OCI-LY1 (cell line): ENCODE data around the gene MRPL51.

ENCODE experiments used
- H2AFZ ChIP-seq: fragments of 200-600 bp; sonication (generic), shearing (Covaris generic); 2 replicates; pipeline ENCODE4 v1.6.0; 2014; ENCODE audit warnings: antibody characterized with exemption, mild to moderate bottlenecking, low read length
- H3F3A ChIP-seq: fragments of 200-600 bp; sonication (generic), shearing (Covaris generic); 2 replicates; pipeline ENCODE4 v1.6.0; 2014; ENCODE audit warnings: mild to moderate bottlenecking, antibody characterized with exemption, low read length, moderate library complexity; ENCODE audit not compliant: insufficient read depth
- H3K27ac ChIP-seq: fragments of 200-600 bp; sonication (generic); 2 replicates; pipeline ENCODE4 v1.5.1; 2014; ENCODE audit warnings: low read length, mixed run types, mild to moderate bottlenecking, low read depth; ENCODE audit not compliant: poor library complexity, severe bottlenecking
- H3K27me3 ChIP-seq: fragments of 200-600 bp; sonication (generic); 2 replicates; pipeline ENCODE4 v1.6.0; 2014; ENCODE audit warnings: antibody characterized with exemption, mild to moderate bottlenecking, low read length, moderate library complexity; ENCODE audit not compliant: insufficient read depth
- H3K36me3 ChIP-seq: fragments of 200-600 bp; sonication (generic); 2 replicates; pipeline ENCODE4 v1.6.1; 2014; ENCODE audit warnings: mild to moderate bottlenecking, antibody characterized with exemption, low read length, moderate library complexity, mixed read lengths; ENCODE audit not compliant: insufficient read depth
- H3K4me1 ChIP-seq: fragments of 200-600 bp; sonication (generic); 2 replicates; pipeline ENCODE4 v1.5.1; 2014; ENCODE audit warnings: mild to moderate bottlenecking, low read length, moderate library complexity; ENCODE audit not compliant: insufficient read depth, severe bottlenecking
- H3K4me2 ChIP-seq: fragments of 200-600 bp; sonication (generic), shearing (Covaris generic); 2 replicates; pipeline ENCODE4 v1.6.1; 2014; ENCODE audit warnings: low read length
- H3K4me3 ChIP-seq: fragments of 200-600 bp; sonication (generic); 2 replicates; pipeline ENCODE4 v1.5.1; 2014; ENCODE audit warnings: low read length, low read depth, mild to moderate bottlenecking, mixed read lengths; ENCODE audit not compliant: poor library complexity, severe bottlenecking
- H3K79me2 ChIP-seq: fragments of 200-600 bp; shearing (Covaris generic); 2 replicates; pipeline ENCODE4 v1.6.1; 2016; ENCODE audit warnings: mixed run types, low read length, mixed read lengths; ENCODE audit not compliant: insufficient read depth
- H3K9ac ChIP-seq: fragments of 200-600 bp; sonication (generic), shearing (Covaris generic); 2 replicates; pipeline ENCODE4 v1.6.1; 2014; ENCODE audit warnings: mild to moderate bottlenecking, low read length, mixed read lengths
- H3K9me2 ChIP-seq: fragments of 200-600 bp; sonication (generic), shearing (Covaris generic); 2 replicates; pipeline ENCODE4 v1.6.1; 2014; ENCODE audit warnings: low read depth, mild to moderate bottlenecking, low read length, mixed read lengths
- H3K9me3 ChIP-seq: fragments of 200-600 bp; shearing (Covaris generic); 2 replicates; pipeline ENCODE4 v1.6.1; 2014; ENCODE audit warnings: low read length, mixed read lengths
- H4K20me1 ChIP-seq: fragments of 200-600 bp; sonication (generic), shearing (Covaris generic); 2 replicates; pipeline ENCODE4 v1.6.0; 2016; ENCODE audit warnings: mild to moderate bottlenecking, low read length; ENCODE audit not compliant: insufficient read depth
- EZH2 ChIP-seq: fragments of 200-600 bp; sonication (generic), shearing (Covaris generic); IDR thresholded peaks from 2 replicates; pipeline ENCODE4 v1.8.0; 2017; ENCODE audit warnings: borderline replicate concordance, mixed run types, mild to moderate bottlenecking, antibody characterized with exemption, low read length, moderate library complexity, mixed read lengths
- TF ChIP-seq, protein P1 (sequence below): fragments of 200-600 bp; sonication (generic), shearing (Covaris generic); IDR thresholded peaks from 2 replicates; pipeline ENCODE4 v1.5.1; 2017; ENCODE audit warnings: mild to moderate bottlenecking, antibody characterized with exemption, low read length, moderate library complexity, mixed read lengths

Gene MRPL51

DNA sequence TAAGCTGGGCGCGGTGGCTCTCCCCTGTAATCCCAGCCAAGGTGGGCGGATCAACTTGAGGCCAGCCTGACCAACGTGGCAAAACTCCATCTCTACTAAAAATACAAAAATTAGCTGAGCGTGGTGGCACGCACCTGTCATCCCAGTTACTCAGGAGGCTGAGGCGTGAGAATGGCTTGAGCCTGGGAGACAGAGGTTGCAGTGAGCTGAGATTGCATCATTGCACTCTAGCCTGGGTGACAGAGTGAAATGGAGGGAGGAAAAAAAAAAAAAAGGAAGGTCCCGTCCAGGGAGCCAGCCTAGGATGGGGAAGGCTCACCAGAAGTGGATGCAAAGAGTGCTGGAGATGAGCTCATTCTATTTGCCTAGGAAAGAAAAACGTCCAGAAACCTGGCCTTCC is 50.2 kb downstream of the MRPL51 start:
- peak overlapping the region; percentile 99 for H3K27ac ChIP-seq
- H3F3A ChIP-seq: 0 out of 2 replicates have a peak, but pooled peaks cover 4% of the 10 kb centered on the region
- no peaks in the 10 kb centered on the region for H4K20me1 ChIP-seq
- H3K79me2 ChIP-seq: peaks cover 8% of the 10 kb centered on the region
- H3K9me3 ChIP-seq: no peaks in the 10 kb centered on the region
- TF ChIP-seq, protein P1, sequence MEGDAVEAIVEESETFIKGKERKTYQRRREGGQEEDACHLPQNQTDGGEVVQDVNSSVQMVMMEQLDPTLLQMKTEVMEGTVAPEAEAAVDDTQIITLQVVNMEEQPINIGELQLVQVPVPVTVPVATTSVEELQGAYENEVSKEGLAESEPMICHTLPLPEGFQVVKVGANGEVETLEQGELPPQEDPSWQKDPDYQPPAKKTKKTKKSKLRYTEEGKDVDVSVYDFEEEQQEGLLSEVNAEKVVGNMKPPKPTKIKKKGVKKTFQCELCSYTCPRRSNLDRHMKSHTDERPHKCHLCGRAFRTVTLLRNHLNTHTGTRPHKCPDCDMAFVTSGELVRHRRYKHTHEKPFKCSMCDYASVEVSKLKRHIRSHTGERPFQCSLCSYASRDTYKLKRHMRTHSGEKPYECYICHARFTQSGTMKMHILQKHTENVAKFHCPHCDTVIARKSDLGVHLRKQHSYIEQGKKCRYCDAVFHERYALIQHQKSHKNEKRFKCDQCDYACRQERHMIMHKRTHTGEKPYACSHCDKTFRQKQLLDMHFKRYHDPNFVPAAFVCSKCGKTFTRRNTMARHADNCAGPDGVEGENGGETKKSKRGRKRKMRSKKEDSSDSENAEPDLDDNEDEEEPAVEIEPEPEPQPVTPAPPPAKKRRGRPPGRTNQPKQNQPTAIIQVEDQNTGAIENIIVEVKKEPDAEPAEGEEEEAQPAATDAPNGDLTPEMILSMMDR: no peak
- TF ChIP-seq EZH2: no peak
- H3K4me2 ChIP-seq: peak overlapping the region; percentile 92
- peak overlapping the region; percentile 98 for H3K9ac ChIP-seq
- peaks cover 64% of the 10 kb centered on the region for H3K4me1 ChIP-seq
- H3K4me3 ChIP-seq: peak overlapping the region; percentile 92
- H3K9me2 ChIP-seq: no peaks in the 10 kb centered on the region
- peaks cover 17% of the 10 kb centered on the region; the same call in 1 of the 2 replicates for H3K36me3 ChIP-seq
- H3K27me3 ChIP-seq: no peaks in the 10 kb centered on the region
- H2AFZ ChIP-seq: no peak overlapping the region
